Measurements from ENCODE around the gene NELL2.

DNA sequence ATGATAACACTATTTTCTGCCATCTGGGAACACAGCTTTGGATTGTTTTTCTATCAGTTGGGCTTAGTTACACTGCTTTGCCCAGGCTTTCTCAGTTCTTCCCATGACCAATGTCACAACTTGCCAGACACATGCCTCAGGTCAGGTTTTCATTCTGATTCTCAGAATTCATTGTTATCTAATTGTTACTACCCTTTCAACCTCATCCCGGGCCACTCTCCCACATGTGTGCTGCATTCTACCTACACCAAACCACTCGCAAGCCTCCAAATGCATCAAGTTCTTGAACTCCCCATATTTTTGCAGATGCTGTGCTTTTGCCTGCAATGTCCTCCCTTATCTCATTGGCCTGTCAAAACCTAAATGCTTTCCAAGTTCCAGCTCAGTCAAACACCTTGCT, 36.3 kb downstream of the NELL2 start:
- TF ChIP-seq POLR2A (IDR thresholded peaks at IDR 0.05; ENCODE audit: low read length) (no peak), MYC (IDR thresholded peaks at IDR 0.05; ENCODE audit: borderline replicate concordance, low read length) (no peak), POLR2AphosphoS2 (conservative IDR thresholded peaks at IDR 0.05; ENCODE audit: low read length) (no peak), EP300 (IDR thresholded peaks at IDR 0.05) (no peak), ZFP36 (IDR thresholded peaks at IDR 0.05; ENCODE audit: borderline replicate concordance, partially characterized antibody) (no peak), SMC3 (IDR thresholded peaks at IDR 0.05) (no peak)
- TF ChIP-seq, protein P1, sequence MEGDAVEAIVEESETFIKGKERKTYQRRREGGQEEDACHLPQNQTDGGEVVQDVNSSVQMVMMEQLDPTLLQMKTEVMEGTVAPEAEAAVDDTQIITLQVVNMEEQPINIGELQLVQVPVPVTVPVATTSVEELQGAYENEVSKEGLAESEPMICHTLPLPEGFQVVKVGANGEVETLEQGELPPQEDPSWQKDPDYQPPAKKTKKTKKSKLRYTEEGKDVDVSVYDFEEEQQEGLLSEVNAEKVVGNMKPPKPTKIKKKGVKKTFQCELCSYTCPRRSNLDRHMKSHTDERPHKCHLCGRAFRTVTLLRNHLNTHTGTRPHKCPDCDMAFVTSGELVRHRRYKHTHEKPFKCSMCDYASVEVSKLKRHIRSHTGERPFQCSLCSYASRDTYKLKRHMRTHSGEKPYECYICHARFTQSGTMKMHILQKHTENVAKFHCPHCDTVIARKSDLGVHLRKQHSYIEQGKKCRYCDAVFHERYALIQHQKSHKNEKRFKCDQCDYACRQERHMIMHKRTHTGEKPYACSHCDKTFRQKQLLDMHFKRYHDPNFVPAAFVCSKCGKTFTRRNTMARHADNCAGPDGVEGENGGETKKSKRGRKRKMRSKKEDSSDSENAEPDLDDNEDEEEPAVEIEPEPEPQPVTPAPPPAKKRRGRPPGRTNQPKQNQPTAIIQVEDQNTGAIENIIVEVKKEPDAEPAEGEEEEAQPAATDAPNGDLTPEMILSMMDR (IDR thresholded peaks at IDR 0.05), result no peak
- TF ChIP-seq, protein P2, sequence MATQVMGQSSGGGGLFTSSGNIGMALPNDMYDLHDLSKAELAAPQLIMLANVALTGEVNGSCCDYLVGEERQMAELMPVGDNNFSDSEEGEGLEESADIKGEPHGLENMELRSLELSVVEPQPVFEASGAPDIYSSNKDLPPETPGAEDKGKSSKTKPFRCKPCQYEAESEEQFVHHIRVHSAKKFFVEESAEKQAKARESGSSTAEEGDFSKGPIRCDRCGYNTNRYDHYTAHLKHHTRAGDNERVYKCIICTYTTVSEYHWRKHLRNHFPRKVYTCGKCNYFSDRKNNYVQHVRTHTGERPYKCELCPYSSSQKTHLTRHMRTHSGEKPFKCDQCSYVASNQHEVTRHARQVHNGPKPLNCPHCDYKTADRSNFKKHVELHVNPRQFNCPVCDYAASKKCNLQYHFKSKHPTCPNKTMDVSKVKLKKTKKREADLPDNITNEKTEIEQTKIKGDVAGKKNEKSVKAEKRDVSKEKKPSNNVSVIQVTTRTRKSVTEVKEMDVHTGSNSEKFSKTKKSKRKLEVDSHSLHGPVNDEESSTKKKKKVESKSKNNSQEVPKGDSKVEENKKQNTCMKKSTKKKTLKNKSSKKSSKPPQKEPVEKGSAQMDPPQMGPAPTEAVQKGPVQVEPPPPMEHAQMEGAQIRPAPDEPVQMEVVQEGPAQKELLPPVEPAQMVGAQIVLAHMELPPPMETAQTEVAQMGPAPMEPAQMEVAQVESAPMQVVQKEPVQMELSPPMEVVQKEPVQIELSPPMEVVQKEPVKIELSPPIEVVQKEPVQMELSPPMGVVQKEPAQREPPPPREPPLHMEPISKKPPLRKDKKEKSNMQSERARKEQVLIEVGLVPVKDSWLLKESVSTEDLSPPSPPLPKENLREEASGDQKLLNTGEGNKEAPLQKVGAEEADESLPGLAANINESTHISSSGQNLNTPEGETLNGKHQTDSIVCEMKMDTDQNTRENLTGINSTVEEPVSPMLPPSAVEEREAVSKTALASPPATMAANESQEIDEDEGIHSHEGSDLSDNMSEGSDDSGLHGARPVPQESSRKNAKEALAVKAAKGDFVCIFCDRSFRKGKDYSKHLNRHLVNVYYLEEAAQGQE (IDR thresholded peaks at IDR 0.05), result no peak
- TF ChIP-seq, protein P3, sequence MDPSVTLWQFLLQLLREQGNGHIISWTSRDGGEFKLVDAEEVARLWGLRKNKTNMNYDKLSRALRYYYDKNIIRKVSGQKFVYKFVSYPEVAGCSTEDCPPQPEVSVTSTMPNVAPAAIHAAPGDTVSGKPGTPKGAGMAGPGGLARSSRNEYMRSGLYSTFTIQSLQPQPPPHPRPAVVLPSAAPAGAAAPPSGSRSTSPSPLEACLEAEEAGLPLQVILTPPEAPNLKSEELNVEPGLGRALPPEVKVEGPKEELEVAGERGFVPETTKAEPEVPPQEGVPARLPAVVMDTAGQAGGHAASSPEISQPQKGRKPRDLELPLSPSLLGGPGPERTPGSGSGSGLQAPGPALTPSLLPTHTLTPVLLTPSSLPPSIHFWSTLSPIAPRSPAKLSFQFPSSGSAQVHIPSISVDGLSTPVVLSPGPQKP (IDR thresholded peaks at IDR 0.05; ENCODE audit: low read depth, low read length), result no peak

All from A549 (cell line).